ENCODE results near the gene FAM89A. TPM values are rescaled to one million over a fixed set of nuclear protein-coding genes. Genes with fewer than 3 reads are reported as not detected.
"Not testable (repeated sequence)": the region's sequence is repeated elsewhere in the genome, so short reads cannot be mapped to it uniquely, and the experiment has no call there.

Gene FAM89A
- total RNA-seq, 1 experiment from 2014 or later, result 7.5 TPM

DNA sequence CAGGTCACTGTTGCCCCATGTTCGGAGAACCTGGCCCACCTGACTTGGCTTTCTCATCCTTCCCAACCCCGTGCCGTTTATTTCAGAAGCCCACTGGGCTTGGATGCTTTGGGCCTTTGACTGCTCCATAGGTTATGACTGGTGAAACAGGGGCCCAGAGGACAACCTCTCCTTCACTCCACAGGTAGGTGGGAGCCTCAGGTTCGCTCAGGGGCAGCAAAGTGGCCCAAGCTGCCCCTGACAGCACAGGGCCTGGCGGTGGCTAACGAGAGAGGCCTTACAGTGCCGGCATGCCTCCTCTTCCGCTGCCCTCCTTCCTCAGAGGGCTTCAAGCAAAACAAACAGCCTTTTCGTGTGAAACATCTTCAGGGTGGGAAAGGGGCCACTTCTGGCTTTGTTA lies 16.9 kb downstream of the FAM89A start:
- ATAC-seq (no peak), DNase-seq (no peak)
- no peaks in the 10 kb centered on the region for H3K9me2 ChIP-seq (replicated peaks; ENCODE audit: low read length)
- no peak overlapping the region for H3K27ac ChIP-seq (ENCODE audit: low read length)
- H4K20me1 ChIP-seq (ENCODE audit: low read length), result no peaks in the 10 kb centered on the region
- no peak overlapping the region for H3K9ac ChIP-seq (ENCODE audit: low read length)
- H3K79me2 ChIP-seq (ENCODE audit: low read length), result no peaks in the 10 kb centered on the region
- no peak overlapping the region for H2AFZ ChIP-seq (ENCODE audit: low read length)
- CTCF ChIA-PET, result no interaction called here
- no peaks in the 10 kb centered on the region for H3K36me3 ChIP-seq (ENCODE audit: low read depth, low read length)
- H3F3A ChIP-seq (ENCODE audit: low read length, unreplicated experiment), result no peaks in the 10 kb centered on the region
- H3K9me3 ChIP-seq (ENCODE audit: low read length), result no peaks in the 10 kb centered on the region
- no peak overlapping the region for H3K4me2 ChIP-seq (ENCODE audit: low read length)
- POLR2A ChIA-PET (ENCODE audit: unreplicated experiment), result no interaction called here
- intact Hi-C loops (cut with micrococcal nuclease), result no loop called here
- H3K27me3 ChIP-seq (ENCODE audit: low read length), result no peaks in the 10 kb centered on the region
- BruUV-seq (replicated peaks), result no TSS peak
- no peak overlapping the region for H3K4me3 ChIP-seq (ENCODE audit: low read length)
- TF ChIP-seq, protein P1, sequence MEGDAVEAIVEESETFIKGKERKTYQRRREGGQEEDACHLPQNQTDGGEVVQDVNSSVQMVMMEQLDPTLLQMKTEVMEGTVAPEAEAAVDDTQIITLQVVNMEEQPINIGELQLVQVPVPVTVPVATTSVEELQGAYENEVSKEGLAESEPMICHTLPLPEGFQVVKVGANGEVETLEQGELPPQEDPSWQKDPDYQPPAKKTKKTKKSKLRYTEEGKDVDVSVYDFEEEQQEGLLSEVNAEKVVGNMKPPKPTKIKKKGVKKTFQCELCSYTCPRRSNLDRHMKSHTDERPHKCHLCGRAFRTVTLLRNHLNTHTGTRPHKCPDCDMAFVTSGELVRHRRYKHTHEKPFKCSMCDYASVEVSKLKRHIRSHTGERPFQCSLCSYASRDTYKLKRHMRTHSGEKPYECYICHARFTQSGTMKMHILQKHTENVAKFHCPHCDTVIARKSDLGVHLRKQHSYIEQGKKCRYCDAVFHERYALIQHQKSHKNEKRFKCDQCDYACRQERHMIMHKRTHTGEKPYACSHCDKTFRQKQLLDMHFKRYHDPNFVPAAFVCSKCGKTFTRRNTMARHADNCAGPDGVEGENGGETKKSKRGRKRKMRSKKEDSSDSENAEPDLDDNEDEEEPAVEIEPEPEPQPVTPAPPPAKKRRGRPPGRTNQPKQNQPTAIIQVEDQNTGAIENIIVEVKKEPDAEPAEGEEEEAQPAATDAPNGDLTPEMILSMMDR (conservative IDR thresholded peaks at IDR 0.05; ENCODE audit: low read depth, low read length), result no peak
- TF ChIP-seq EZH2phosphoT487 (IDR thresholded peaks at IDR 0.05; ENCODE audit: borderline replicate concordance, low read length) (no peak), EZH2 (IDR thresholded peaks at IDR 0.05; ENCODE audit: low read length, unreplicated experiment) (no peak)
- peaks cover 17% of the 10 kb centered on the region for H3K4me1 ChIP-seq (ENCODE audit: insufficient read depth, low read length)

DNA sequence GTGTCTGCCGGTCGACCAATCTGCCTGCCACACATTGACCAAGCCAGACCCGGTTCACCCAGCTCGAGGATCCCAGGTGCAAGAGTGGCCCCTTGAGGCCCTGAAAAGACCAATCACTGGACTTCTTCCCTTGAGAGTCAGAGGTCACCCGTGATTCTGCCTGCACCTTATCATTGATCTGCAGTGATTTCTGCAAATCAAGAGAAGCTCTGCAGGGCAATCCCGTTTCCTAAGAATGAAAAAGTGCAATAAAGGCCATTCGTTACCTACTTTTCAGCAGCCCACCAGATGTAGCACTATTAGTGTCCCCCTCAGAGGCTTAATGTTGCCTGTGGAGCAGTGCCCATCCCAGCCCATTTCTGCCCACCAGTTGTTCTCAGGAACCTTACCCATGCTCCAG lies 17.5 kb downstream of the FAM89A start:
- POLR2A ChIA-PET (ENCODE audit: unreplicated experiment); H3K9me2 ChIP-seq (replicated peaks; ENCODE audit: low read length); H3K4me2 ChIP-seq (ENCODE audit: low read length); H3F3A ChIP-seq (ENCODE audit: low read length, unreplicated experiment); H3K9me3 ChIP-seq (ENCODE audit: low read length); H4K20me1 ChIP-seq (ENCODE audit: low read length); H3K9ac ChIP-seq (ENCODE audit: low read length); CTCF ChIA-PET; H3K79me2 ChIP-seq (ENCODE audit: low read length); BruUV-seq (replicated peaks); H3K27me3 ChIP-seq (ENCODE audit: low read length); H3K36me3 ChIP-seq (ENCODE audit: low read depth, low read length); H3K4me3 ChIP-seq (ENCODE audit: low read length); ATAC-seq; intact Hi-C loops (cut with micrococcal nuclease); H2AFZ ChIP-seq (ENCODE audit: low read length); H3K27ac ChIP-seq (ENCODE audit: low read length); DNase-seq: not testable (repeated sequence)
- H3K4me1 ChIP-seq (ENCODE audit: insufficient read depth, low read length), result peaks cover 17% of the 10 kb centered on the region

DNA sequence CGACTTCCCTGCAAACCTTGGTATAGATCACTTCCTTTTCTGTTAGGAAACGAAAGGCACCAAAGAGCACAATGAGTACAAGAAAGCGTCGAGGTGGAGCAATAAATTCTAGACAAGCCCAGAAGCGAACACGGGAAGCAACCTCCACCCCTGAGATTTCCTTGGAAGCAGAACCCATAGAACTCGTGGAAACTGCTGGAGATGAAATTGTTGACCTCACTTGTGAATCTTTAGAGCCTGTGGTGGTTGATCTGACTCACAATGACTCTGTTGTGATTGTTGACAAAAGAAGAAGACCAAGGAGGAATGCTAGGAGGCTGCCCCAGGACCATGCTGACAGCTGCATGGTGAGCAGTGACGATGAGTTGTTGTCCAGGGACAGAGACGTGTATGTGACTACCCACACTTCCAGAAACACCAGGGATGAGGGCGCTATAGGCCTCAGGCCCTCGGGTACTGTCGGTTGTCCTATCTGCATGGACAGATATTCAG lies 18.5 kb downstream of the FAM89A start:
- no peak overlapping the region for H3K9ac ChIP-seq (ENCODE audit: low read length)
- peak; percentile 37 for ATAC-seq
- TF ChIP-seq EZH2phosphoT487 (IDR thresholded peaks at IDR 0.05; ENCODE audit: borderline replicate concordance, low read length), result no peak
- TF ChIP-seq, protein P1 (conservative IDR thresholded peaks at IDR 0.05; ENCODE audit: low read depth, low read length), result no peak
- no peaks in the 10 kb centered on the region for H3K36me3 ChIP-seq (ENCODE audit: low read depth, low read length)
- no peaks in the 10 kb centered on the region for H3K9me2 ChIP-seq (replicated peaks; ENCODE audit: low read length)
- H3F3A ChIP-seq (ENCODE audit: low read length, unreplicated experiment), result no peaks in the 10 kb centered on the region
- peaks cover 17% of the 10 kb centered on the region for H3K4me1 ChIP-seq (ENCODE audit: insufficient read depth, low read length)
- no TSS peak for BruUV-seq (replicated peaks)
- H3K27ac ChIP-seq (ENCODE audit: low read length), result no peak overlapping the region
- intact Hi-C loops (cut with micrococcal nuclease), result no loop called here
- no peak overlapping the region for H3K4me2 ChIP-seq (ENCODE audit: low read length)
- no peaks in the 10 kb centered on the region for H3K9me3 ChIP-seq (ENCODE audit: low read length)
- H3K27me3 ChIP-seq (ENCODE audit: low read length), result no peaks in the 10 kb centered on the region
- H2AFZ ChIP-seq (ENCODE audit: low read length), result no peak overlapping the region
- ChIA-PET POLR2A (ENCODE audit: unreplicated experiment) (no interaction called here), CTCF (no interaction called here)
- no peaks in the 10 kb centered on the region for H3K79me2 ChIP-seq (ENCODE audit: low read length)
- peak; percentile 55 for DNase-seq
- H3K4me3 ChIP-seq (ENCODE audit: low read length), result no peak overlapping the region
- H4K20me1 ChIP-seq (ENCODE audit: low read length), result no peaks in the 10 kb centered on the region

Data from PC-3 (cell line).